Measurements from ENCODE around the gene EBNA1BP2. TPM values are rescaled to one million over a fixed set of nuclear protein-coding genes. Genes with fewer than 3 reads are reported as not detected.

The EBNA1BP2 gene
- total RNA-seq (2022; extraction: Qiagen RNA extraction; ENCODE audit: low read depth), result 175 to 197 TPM (median 181 TPM) in 5 replicates

GRCh38 chr1:43171876-43172526, at the start of gene EBNA1BP2, which contains the start of gene CFAP57:
TSS of gene EBNA1BP2 (minus strand) at chr1:43172290. CDS start at chr1:43172118, 172 bp downstream.
TSS of gene CFAP57 (plus strand) at chr1:43172330. CDS start at chr1:43172754, 424 bp downstream.

Other genes with a start within 250 kb of the EBNA1BP2 start
- 139 to 173 TPM (median 152 TPM) in 5 replicates for gene SLC2A1, start 213.4 kb downstream of the EBNA1BP2 start, total RNA-seq (2022; extraction: Qiagen RNA extraction; ENCODE audit: low read depth)
- gene CFAP57, start within 50 bp of the EBNA1BP2 start, total RNA-seq (2022; extraction: Qiagen RNA extraction; ENCODE audit: low read depth), result 0.31 to 0.93 TPM (median 0.34 TPM) in 5 replicates
- gene TMEM125, start 97.7 kb upstream of the EBNA1BP2 start, total RNA-seq (2022; extraction: Qiagen RNA extraction; ENCODE audit: low read depth), result not detected in 5 replicates
- gene C1orf210, start 113.3 kb upstream of the EBNA1BP2 start, total RNA-seq (2022; extraction: Qiagen RNA extraction; ENCODE audit: low read depth), result not detected in 5 replicates
- gene TIE1, start 128.7 kb upstream of the EBNA1BP2 start, total RNA-seq (2022; extraction: Qiagen RNA extraction; ENCODE audit: low read depth), result 0.02 to 0.09 TPM in 2 of 5 replicates, not detected in the others
- gene MPL, start 165.5 kb upstream of the EBNA1BP2 start, total RNA-seq (2022; extraction: Qiagen RNA extraction; ENCODE audit: low read depth), result 0.26 TPM in 1 of 5 replicates, not detected in the others
- 168 to 216 TPM (median 190 TPM) in 5 replicates for gene CDC20, start 186.7 kb upstream of the EBNA1BP2 start, total RNA-seq (2022; extraction: Qiagen RNA extraction; ENCODE audit: low read depth)
- gene ELOVL1, start 195.7 kb upstream of the EBNA1BP2 start, total RNA-seq (2022; extraction: Qiagen RNA extraction; ENCODE audit: low read depth), result 138 to 168 TPM (median 144 TPM) in 5 replicates
- gene MED8, start 217.5 kb upstream of the EBNA1BP2 start, total RNA-seq (2022; extraction: Qiagen RNA extraction; ENCODE audit: low read depth), result 35.0 to 38.6 TPM (median 37.4 TPM) in 5 replicates
- 4.7 to 8.4 TPM (median 8.2 TPM) in 5 replicates for gene SZT2, start 217.6 kb upstream of the EBNA1BP2 start, total RNA-seq (2022; extraction: Qiagen RNA extraction; ENCODE audit: low read depth)